SK-N-SH treated with all-trans-retinoic acid at 6 μM for 48 hours (cell line): Measurements from ENCODE around the gene MYO9B.

Experiments
- ATAC-seq: fragments of 200-7000 bp; cut with Tn5 transposase; 3 replicates; pipeline ENCODE4 v1.9.1; 2020; ENCODE audit warnings: mild to moderate bottlenecking, moderate library complexity
- ARNTL ChIP-seq: fragments of 450-650 bp; formaldehyde crosslinking; IDR thresholded peaks from 2 replicates; pipeline ENCODE4 v1.5.0; 2020; ENCODE audit warnings: low read depth, mild to moderate bottlenecking, moderate library complexity, borderline replicate concordance
- BACH2 ChIP-seq: fragments of 250-450 bp; sonication (Bioruptor Pico); IDR thresholded peaks from 2 replicates; pipeline ENCODE4 v1.9.0; 2021; ENCODE audit warnings: mild to moderate bottlenecking, borderline replicate concordance
- CREB5 ChIP-seq: fragments of 250-450 bp; sonication (Bioruptor Pico); IDR thresholded peaks from 2 replicates; pipeline ENCODE4 v1.5.1; 2020; ENCODE audit warnings: low read depth, mild to moderate bottlenecking, moderate library complexity
- CSDC2 ChIP-seq: fragments of 250-450 bp; sonication (Bioruptor Pico); IDR thresholded peaks from 2 replicates; pipeline ENCODE4 v1.5.0; 2020; ENCODE audit warnings: mild to moderate bottlenecking, moderate library complexity
- CSRNP3 ChIP-seq: fragments of 250-450 bp; sonication (Bioruptor Pico); IDR thresholded peaks from 2 replicates; pipeline ENCODE4 v1.5.1; 2021; ENCODE audit warnings: mild to moderate bottlenecking, moderate library complexity
- ESRRG ChIP-seq: fragments of 250-450 bp; sonication (Bioruptor Pico); IDR thresholded peaks from 2 replicates; pipeline ENCODE4 v1.6.1; 2021; ENCODE audit warnings: mild to moderate bottlenecking
- GLIS3 ChIP-seq: fragments of 250-450 bp; sonication (Bioruptor Pico); IDR thresholded peaks from 2 replicates; pipeline ENCODE4 v1.5.0; 2020; ENCODE audit warnings: mild to moderate bottlenecking, moderate library complexity
- ISL1 ChIP-seq: fragments of 250-450 bp; sonication (Bioruptor Pico); IDR thresholded peaks from 2 replicates; pipeline ENCODE4 v2.1.2; 2022; ENCODE audit warnings: mild to moderate bottlenecking, moderate library complexity
- OSR1 ChIP-seq: fragments of 250-450 bp; sonication (Bioruptor Pico); IDR thresholded peaks from 2 replicates; pipeline ENCODE4 v1.8.0; 2022; ENCODE audit warnings: moderate library complexity, mild to moderate bottlenecking, inconsistent platforms
- PATZ1 ChIP-seq: fragments of 250-450 bp; sonication (Bioruptor Pico); IDR thresholded peaks from 2 replicates; pipeline ENCODE4 v1.8.0; 2020; ENCODE audit warnings: mild to moderate bottlenecking, moderate library complexity, borderline replicate concordance
- POU6F1 ChIP-seq: fragments of 250-450 bp; sonication (Bioruptor Pico); IDR thresholded peaks from 2 replicates; pipeline ENCODE4 v1.8.0; 2021; ENCODE audit warnings: low read depth, mild to moderate bottlenecking, moderate library complexity, borderline replicate concordance
- PPARA ChIP-seq: fragments of 250-450 bp; sonication (Bioruptor Pico); IDR thresholded peaks from 2 replicates; pipeline ENCODE4 v1.5.0; 2020; ENCODE audit warnings: mild to moderate bottlenecking, borderline replicate concordance
- RARB ChIP-seq: fragments of 250-450 bp; sonication (Bioruptor Pico); IDR thresholded peaks from 2 replicates; pipeline ENCODE4 v1.8.0; 2021; ENCODE audit warnings: mild to moderate bottlenecking, moderate library complexity
- SNAI2 ChIP-seq: fragments of 250-450 bp; sonication (Bioruptor Pico); IDR thresholded peaks from 2 replicates; pipeline ENCODE4 v1.5.0; 2020; ENCODE audit warnings: mild to moderate bottlenecking, moderate library complexity
- TCF4 ChIP-seq: fragments of 250-450 bp; sonication (Bioruptor Pico); IDR thresholded peaks from 2 replicates; pipeline ENCODE4 v1.8.0; 2021; ENCODE audit warnings: mild to moderate bottlenecking, moderate library complexity, borderline replicate concordance
- ZC3H10 ChIP-seq: fragments of 250-450 bp; sonication (Bioruptor Pico); IDR thresholded peaks from 2 replicates; pipeline ENCODE4 v1.5.1; 2021; ENCODE audit warnings: mild to moderate bottlenecking, moderate library complexity
- ZFP3 ChIP-seq: fragments of 250-450 bp; sonication (Bioruptor Pico); IDR thresholded peaks from 2 replicates; pipeline ENCODE4 v1.5.0; 2020; ENCODE audit warnings: mild to moderate bottlenecking, moderate library complexity
- ZNF565 ChIP-seq: fragments of 450-650 bp; formaldehyde crosslinking; conservative IDR thresholded peaks from 2 replicates; pipeline ENCODE4 v1.5.0; 2020; ENCODE audit warnings: low read depth, mild to moderate bottlenecking, moderate library complexity
- ZNF70 ChIP-seq: fragments of 450-650 bp; formaldehyde crosslinking; IDR thresholded peaks from 2 replicates; pipeline ENCODE4 v1.5.0; 2020; ENCODE audit warnings: mild to moderate bottlenecking, moderate library complexity
- ZNF8 ChIP-seq: fragments of 450-650 bp; formaldehyde crosslinking; IDR thresholded peaks from 2 replicates; pipeline ENCODE4 v1.5.0; 2020; ENCODE audit warnings: mild to moderate bottlenecking, moderate library complexity
- TF ChIP-seq, protein P1 (sequence below): fragments of 250-450 bp; sonication (Bioruptor Pico); IDR thresholded peaks from 2 replicates; pipeline ENCODE4 v1.5.0; 2020; ENCODE audit warnings: mild to moderate bottlenecking, moderate library complexity

The MYO9B gene

DNA sequence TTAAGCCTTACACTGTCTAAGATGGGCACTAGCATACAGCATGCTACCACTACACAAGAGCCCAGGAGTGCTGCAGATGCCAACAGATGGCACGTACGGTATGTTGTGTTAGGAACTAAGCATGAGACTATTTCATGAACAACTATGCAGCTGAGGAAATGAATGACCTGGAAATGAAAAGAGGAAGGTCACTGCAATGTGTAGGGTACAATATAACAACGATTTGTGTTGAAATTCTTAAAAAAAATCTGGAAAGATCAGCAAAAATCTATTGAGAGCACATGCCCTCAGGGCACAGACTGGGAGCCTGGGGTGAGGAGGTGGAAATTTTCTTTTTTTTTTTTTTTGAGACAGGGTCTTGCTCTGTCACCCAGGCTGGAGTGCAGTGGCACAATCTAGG is 14.8 kb upstream of the MYO9B start:
- no peak for ATAC-seq
- TF ChIP-seq PATZ1 (no peak), ZC3H10 (CRISPR knock-in tag) (no peak), ZNF70 (CRISPR knock-in tag) (no peak), TCF4 (no peak), PPARA (CRISPR knock-in tag) (no peak), CSDC2 (no peak), ZFP3 (CRISPR knock-in tag) (no peak), BACH2 (CRISPR knock-in tag) (no peak), GLIS3 (no peak), ZNF565 (CRISPR knock-in tag) (no peak), ISL1 (CRISPR knock-in tag) (no peak), POU6F1 (CRISPR knock-in tag) (no peak), CREB5 (CRISPR knock-in tag) (no peak), RARB (CRISPR knock-in tag) (no peak), OSR1 (CRISPR knock-in tag) (no peak), CSRNP3 (no peak), ARNTL (CRISPR knock-in tag) (no peak), ZNF8 (CRISPR knock-in tag) (no peak), SNAI2 (CRISPR knock-in tag) (no peak)
- TF ChIP-seq, protein P1, sequence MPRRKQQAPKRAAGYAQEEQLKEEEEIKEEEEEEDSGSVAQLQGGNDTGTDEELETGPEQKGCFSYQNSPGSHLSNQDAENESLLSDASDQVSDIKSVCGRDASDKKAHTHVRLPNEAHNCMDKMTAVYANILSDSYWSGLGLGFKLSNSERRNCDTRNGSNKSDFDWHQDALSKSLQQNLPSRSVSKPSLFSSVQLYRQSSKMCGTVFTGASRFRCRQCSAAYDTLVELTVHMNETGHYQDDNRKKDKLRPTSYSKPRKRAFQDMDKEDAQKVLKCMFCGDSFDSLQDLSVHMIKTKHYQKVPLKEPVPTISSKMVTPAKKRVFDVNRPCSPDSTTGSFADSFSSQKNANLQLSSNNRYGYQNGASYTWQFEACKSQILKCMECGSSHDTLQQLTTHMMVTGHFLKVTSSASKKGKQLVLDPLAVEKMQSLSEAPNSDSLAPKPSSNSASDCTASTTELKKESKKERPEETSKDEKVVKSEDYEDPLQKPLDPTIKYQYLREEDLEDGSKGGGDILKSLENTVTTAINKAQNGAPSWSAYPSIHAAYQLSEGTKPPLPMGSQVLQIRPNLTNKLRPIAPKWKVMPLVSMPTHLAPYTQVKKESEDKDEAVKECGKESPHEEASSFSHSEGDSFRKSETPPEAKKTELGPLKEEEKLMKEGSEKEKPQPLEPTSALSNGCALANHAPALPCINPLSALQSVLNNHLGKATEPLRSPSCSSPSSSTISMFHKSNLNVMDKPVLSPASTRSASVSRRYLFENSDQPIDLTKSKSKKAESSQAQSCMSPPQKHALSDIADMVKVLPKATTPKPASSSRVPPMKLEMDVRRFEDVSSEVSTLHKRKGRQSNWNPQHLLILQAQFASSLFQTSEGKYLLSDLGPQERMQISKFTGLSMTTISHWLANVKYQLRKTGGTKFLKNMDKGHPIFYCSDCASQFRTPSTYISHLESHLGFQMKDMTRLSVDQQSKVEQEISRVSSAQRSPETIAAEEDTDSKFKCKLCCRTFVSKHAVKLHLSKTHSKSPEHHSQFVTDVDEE (CRISPR knock-in tag) = no peak

- no peak for TF ChIP-seq CSRNP3
- no peak for TF ChIP-seq ESRRG (CRISPR knock-in tag)
- TF ChIP-seq CREB5 (CRISPR knock-in tag) = no peak
- TF ChIP-seq GLIS3 = no peak
- TF ChIP-seq ZNF70 (CRISPR knock-in tag) = no peak
- no peak for TF ChIP-seq CSDC2
- no peak for ATAC-seq
These were observed 14.4 kb upstream of the MYO9B start for GRCh38 chr19:17061205-17061604.
